Keratinocyte (primary cell): ENCODE data around the gene KRTAP9-4. TPM values are rescaled to one million over a fixed set of nuclear protein-coding genes. Genes with fewer than 3 reads are reported as not detected.
"Not testable (repeated sequence)": the region's sequence is repeated elsewhere in the genome, so short reads cannot be mapped to it uniquely, and the experiment has no call there.

ENCODE experiments used
- DNase-seq: peaks from one replicate; pipeline ENCODE4 v3.0.0-alpha.2; 2011; ENCODE audit warnings: low read depth, missing footprints, low spot score
- FAIRE-seq: peaks from 2 replicates; lab custom pipeline; 2011; peaks lifted over from hg19 to GRCh38; lab: Jason Lieb, UNC
- H2AFZ ChIP-seq: 2 replicates; pipeline ENCODE4 v1.6.0; 2012; ENCODE audit warnings: low read length, control low read depth, inconsistent platforms; ENCODE audit not compliant: control insufficient read depth
- H3K27ac ChIP-seq: 2 replicates; pipeline ENCODE4 v1.5.1; 2011; ENCODE audit warnings: low read length; ENCODE audit not compliant: control insufficient read depth, insufficient read depth
- H3K27me3 ChIP-seq: 3 replicates; pipeline ENCODE4 v1.6.0; 2011; ENCODE audit warnings: low read length; ENCODE audit not compliant: control insufficient read depth, insufficient read depth; ENCODE audit errors: extremely low read depth
- H3K36me3 ChIP-seq, 2 experiments: 2 replicates in 1 of 2; 3 replicates in 1 of 2; pipeline ENCODE4 v1.5.1; 2011; ENCODE audit warnings: low read length in 2 of 2, mild to moderate bottlenecking in 1 of 2; ENCODE audit not compliant: control insufficient read depth in 2 of 2, insufficient read depth in 2 of 2; ENCODE audit errors: extremely low read depth in 1 of 2
- H3K4me1 ChIP-seq: 3 replicates; pipeline ENCODE4 v1.5.1; 2011; ENCODE audit warnings: low read length; ENCODE audit not compliant: control insufficient read depth, insufficient read depth; ENCODE audit errors: extremely low read depth
- H3K4me2 ChIP-seq: 3 replicates; pipeline ENCODE4 v1.6.0; 2011; ENCODE audit warnings: low read depth, low read length; ENCODE audit not compliant: control insufficient read depth, insufficient read depth; ENCODE audit errors: extremely low read depth
- H3K4me3 ChIP-seq, 3 experiments: fragments of 200-600 bp in 1 of 3; sonication (generic) in 1 of 3; 2 replicates in 2 of 3; 3 replicates in 1 of 3; pipeline ENCODE4 v1.5.1; 2011 to 2016; ENCODE audit warnings: low read length in 3 of 3, mild to moderate bottlenecking in 3 of 3, control low read depth in 2 of 3, inconsistent platforms in 1 of 3, low read depth in 1 of 3, mixed read lengths in 1 of 3, mixed run types in 1 of 3, moderate library complexity in 1 of 3; ENCODE audit not compliant: control insufficient read depth in 2 of 3, insufficient read depth in 2 of 3; ENCODE audit errors: extremely low read depth in 1 of 3
- H3K79me2 ChIP-seq: 2 replicates; pipeline ENCODE4 v1.6.0; 2012; ENCODE audit warnings: low read length; ENCODE audit not compliant: control insufficient read depth, insufficient read depth
- H3K9ac ChIP-seq: 3 replicates; pipeline ENCODE4 v1.6.0; 2011; ENCODE audit warnings: low read length; ENCODE audit not compliant: control insufficient read depth, insufficient read depth; ENCODE audit errors: extremely low read depth
- H3K9me1 ChIP-seq: 3 replicates; pipeline ENCODE4 v1.6.0; 2011; ENCODE audit warnings: low read length; ENCODE audit not compliant: control insufficient read depth, insufficient read depth; ENCODE audit errors: extremely low read depth
- H3K9me3 ChIP-seq: 2 replicates; pipeline ENCODE4 v1.5.1; 2012; ENCODE audit warnings: low read depth, low read length; ENCODE audit not compliant: control insufficient read depth
- H4K20me1 ChIP-seq: 3 replicates; pipeline ENCODE4 v1.6.0; 2011; ENCODE audit warnings: low read length; ENCODE audit not compliant: control insufficient read depth, insufficient read depth; ENCODE audit errors: extremely low read depth
- EZH2 ChIP-seq: IDR thresholded peaks from one replicate; pipeline ENCODE4 v1.6.1; 2012; ENCODE audit warnings: inconsistent platforms, mild to moderate bottlenecking, low read length, moderate library complexity
- dilution Hi-C: fragments of 300-500 bp; cut with MboI; formaldehyde crosslinking; loops from one replicate; pipeline ENCODE4 v1.7.0; 2020; ENCODE audit warnings: low sequenced_read_pairs; ENCODE audit not compliant: extremely low pct_ligation_motif_present
- polyA plus RNA-seq, 5 experiments: library from polyadenylated mRNA; depleted of rRNA in 3 of 5; stranded (reverse) in 3 of 5; stranded (forward) in 1 of 5; unstranded in 1 of 5; fragments of >200 nt; gene quantifications; 1 replicate in 1 of 5; 2 replicates in 3 of 5; 3 replicates in 1 of 5; pipeline versions ENCODE4 v1.2.1 to v1.2.3, GENCODE V29; 2011 to 2012; ENCODE audit warnings: missing spikeins in 2 of 5, low read depth in 1 of 5, low replicate concordance in 1 of 5
- TF ChIP-seq, protein P1 (sequence below), 3 experiments: IDR thresholded peaks in 1 of 3; conservative IDR thresholded peaks in 1 of 3; optimal IDR thresholded peaks in 1 of 3; 2 replicates in 2 of 3; 3 replicates in 1 of 3; pipeline versions ENCODE3 to v1.5.1; 2011; ENCODE audit warnings: low read length in 3 of 3, mild to moderate bottlenecking in 3 of 3, moderate library complexity in 2 of 3, control low read depth in 1 of 3, inconsistent platforms in 1 of 3; ENCODE audit not compliant: insufficient read depth in 2 of 3; ENCODE audit errors: extremely low read depth in 1 of 3

KRTAP9-4 gene
- polyA plus RNA-seq, 1 donor (not counting 4 experiments of a cell fraction or from before 2014, with no cell fraction given): not detected

DNA sequence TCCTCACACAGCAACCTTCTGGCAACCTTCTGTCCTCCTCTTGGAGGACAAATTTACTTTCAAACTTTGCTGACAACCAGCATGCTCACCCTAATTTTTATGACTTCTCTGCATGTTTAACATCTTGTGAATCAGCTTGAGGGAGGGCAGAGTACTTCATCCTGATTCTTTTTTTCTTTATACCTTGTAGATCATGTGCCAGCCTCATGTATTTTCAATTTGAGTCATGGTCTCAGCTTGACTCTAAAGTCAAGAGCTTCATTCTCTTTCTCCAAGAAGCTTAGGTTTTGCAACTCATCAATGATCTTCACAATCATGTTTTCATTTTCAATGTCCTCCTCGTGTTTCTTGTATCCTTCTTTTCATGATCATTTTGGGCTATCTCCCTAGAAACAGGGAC lies 22.4 kb downstream of the KRTAP9-4 start:
- Histone ChIP-seq H3K9me3 (no peaks in the 10 kb centered on the region), H2AFZ (no peak overlapping the region), H3K36me3 (no peaks in the 10 kb centered on the region), H3K4me2 (no peak overlapping the region), H3K79me2 (no peaks in the 10 kb centered on the region), H3K27me3 (no peaks in the 10 kb centered on the region), H3K9ac (no peak overlapping the region), H3K4me1 (no peaks in the 10 kb centered on the region), H3K27ac (no peak overlapping the region), H3K4me3 (no peak overlapping the region), H4K20me1 (no peaks in the 10 kb centered on the region), H3K9me1 (no peaks in the 10 kb centered on the region)
- FAIRE-seq (no peak), DNase-seq (no peak)
- dilution Hi-C loops: no loop called here
- TF ChIP-seq, protein P1, sequence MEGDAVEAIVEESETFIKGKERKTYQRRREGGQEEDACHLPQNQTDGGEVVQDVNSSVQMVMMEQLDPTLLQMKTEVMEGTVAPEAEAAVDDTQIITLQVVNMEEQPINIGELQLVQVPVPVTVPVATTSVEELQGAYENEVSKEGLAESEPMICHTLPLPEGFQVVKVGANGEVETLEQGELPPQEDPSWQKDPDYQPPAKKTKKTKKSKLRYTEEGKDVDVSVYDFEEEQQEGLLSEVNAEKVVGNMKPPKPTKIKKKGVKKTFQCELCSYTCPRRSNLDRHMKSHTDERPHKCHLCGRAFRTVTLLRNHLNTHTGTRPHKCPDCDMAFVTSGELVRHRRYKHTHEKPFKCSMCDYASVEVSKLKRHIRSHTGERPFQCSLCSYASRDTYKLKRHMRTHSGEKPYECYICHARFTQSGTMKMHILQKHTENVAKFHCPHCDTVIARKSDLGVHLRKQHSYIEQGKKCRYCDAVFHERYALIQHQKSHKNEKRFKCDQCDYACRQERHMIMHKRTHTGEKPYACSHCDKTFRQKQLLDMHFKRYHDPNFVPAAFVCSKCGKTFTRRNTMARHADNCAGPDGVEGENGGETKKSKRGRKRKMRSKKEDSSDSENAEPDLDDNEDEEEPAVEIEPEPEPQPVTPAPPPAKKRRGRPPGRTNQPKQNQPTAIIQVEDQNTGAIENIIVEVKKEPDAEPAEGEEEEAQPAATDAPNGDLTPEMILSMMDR (optimal IDR thresholded peaks at IDR 0.05 in 1 of 3, IDR thresholded peaks at IDR 0.05 in 1 of 3, conservative IDR thresholded peaks at IDR 0.05 in 1 of 3; ENCODE audit: extremely low read depth in 1 of 3, insufficient read depth in 2 of 3, low read length in 3 of 3): no peak
- no peak for TF ChIP-seq EZH2

DNA sequence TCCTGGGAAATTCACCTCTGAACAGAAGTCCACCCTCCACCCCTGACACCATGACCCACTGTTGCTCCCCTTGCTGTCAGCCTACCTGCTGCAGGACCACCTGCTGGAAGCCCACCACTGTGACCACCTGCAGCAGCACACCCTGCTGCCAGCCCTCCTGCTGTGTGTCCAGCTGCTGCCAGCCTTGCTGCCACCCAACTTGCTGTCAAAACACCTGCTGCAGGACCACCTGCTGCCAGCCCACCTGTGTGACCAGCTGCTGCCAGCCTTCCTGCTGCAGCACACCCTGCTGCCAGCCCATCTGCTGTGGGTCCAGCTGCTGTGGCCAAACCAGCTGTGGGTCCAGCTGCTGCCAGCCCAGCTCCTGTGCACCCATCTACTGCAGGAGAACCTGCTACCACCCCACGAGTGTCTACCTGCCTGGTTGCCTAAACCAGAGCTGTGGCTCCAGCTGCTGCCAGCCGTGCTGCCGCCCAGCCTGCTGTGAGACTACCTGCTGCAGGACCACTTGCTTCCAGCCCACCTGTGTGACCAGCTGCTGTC lies 26.2 kb downstream of the KRTAP9-4 start, which contains the start of gene KRTAP9-7:
Gene KRTAP9-7, plus strand, starts transcription at position 51 of the 543 bp plus-strand sequence. Its CDS starts 0 bp downstream, at position 51.
- dilution Hi-C loops, FAIRE-seq: not testable (repeated sequence)

More for the DNA sequence above, 26.2 kb downstream of the KRTAP9-4 start, which contains the start of gene KRTAP9-7:
- not testable (repeated sequence) for H3K36me3 ChIP-seq, H3K9me1 ChIP-seq, H3K9ac ChIP-seq, H3K4me2 ChIP-seq, H3K27ac ChIP-seq, H3K79me2 ChIP-seq, DNase-seq, H3K4me1 ChIP-seq, H3K4me3 ChIP-seq, H3K9me3 ChIP-seq, H3K27me3 ChIP-seq, H2AFZ ChIP-seq, H4K20me1 ChIP-seq
